ENCODE data around the gene SEC31B.

Gene SEC31B

GRCh38 chr10:100446130-100446761, 73.4 kb downstream of the SEC31B start:
- TF ChIP-seq CTCF (IDR thresholded peaks at IDR 0.05; ENCODE audit: control insufficient read depth, insufficient read depth, low read depth, low read length, missing control alignments), result no peak
- H3K4me3 ChIP-seq (ENCODE audit: control insufficient read depth, low read depth, low read length), result no peak overlapping the region
- DNase-seq (ENCODE audit: low read depth), result no peak

DNA sequence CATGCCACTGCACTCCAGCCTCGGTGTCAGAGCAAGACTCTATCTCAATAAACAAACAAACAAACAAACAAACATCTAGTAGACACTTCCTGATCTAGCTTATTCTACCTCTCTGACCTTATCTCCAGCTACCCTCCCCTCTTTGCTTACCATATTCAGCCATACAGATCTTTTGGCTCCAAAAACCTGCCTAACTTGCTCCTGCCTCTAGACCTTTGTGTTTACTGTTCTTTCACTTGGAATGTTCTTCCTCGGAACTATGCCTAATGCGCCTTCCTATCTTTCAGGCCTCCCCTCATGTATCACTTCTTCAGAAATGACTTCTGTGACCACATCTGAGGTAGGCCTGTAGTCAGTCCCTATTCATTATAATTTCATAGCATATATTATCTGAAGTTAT, 77.1 kb downstream of the SEC31B start:
- TF ChIP-seq CTCF (IDR thresholded peaks at IDR 0.05; ENCODE audit: control insufficient read depth, insufficient read depth, low read depth, low read length, missing control alignments), result no peak
- no peak for DNase-seq (ENCODE audit: low read depth)
- H3K4me3 ChIP-seq (ENCODE audit: control insufficient read depth, low read depth, low read length), result no peak overlapping the region

- no peak overlapping the region for H3K4me3 ChIP-seq (ENCODE audit: control insufficient read depth, low read depth, low read length)
- no peak for DNase-seq (ENCODE audit: low read depth)
- TF ChIP-seq CTCF (IDR thresholded peaks at IDR 0.05; ENCODE audit: control insufficient read depth, insufficient read depth, low read depth, low read length, missing control alignments), result no peak
These were observed 80.9 kb downstream of the SEC31B start for GRCh38 chr10:100438674-100439315.
